Measurements from ENCODE around the gene CARD9.
"Not testable (repeated sequence)": the region's sequence is repeated elsewhere in the genome, so short reads cannot be mapped to it uniquely, and the experiment has no call there.

CARD9 gene

GRCh38 chr9:136373300-136374182 is at the start of gene CARD9:
CARD9 (minus strand) TSS chr9:136373669; CDS start chr9:136372078, 1,591 bp downstream.
- DNase-seq (ENCODE audit: low read depth): no peak

GRCh38 chr9:136422876-136423275 is 49.4 kb upstream of the CARD9 start:
- no peak for DNase-seq (ENCODE audit: low read depth)

DNA sequence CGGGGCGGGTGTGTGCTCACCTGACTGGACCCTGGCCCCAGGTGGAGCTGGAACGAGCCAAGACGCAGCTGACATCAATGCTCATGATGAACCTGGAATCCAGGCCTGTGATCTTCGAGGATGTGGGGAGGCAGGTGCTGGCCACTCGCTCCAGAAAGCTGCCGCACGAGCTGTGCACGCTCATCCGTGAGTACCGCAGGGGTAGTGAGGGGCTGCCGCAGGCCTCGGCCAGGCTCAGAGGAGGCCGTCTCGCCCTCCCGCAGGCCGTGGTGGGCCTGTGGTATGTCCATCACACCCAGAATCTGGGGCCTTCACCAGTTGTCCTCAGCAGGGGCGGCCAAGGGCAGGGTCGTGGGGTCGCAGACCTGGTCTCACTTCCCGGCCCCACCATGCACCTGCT is 48.3 kb upstream of the CARD9 start:
- no peak for DNase-seq (ENCODE audit: low read depth)

GRCh38 chr9:136419092-136419420 is 45.6 kb upstream of the CARD9 start:
- no peak for DNase-seq (ENCODE audit: low read depth)

- DNase-seq (ENCODE audit: low read depth): no peak
Measured at GRCh38 chr9:136418182-136419091, 45.0 kb upstream of the CARD9 start.

DNA sequence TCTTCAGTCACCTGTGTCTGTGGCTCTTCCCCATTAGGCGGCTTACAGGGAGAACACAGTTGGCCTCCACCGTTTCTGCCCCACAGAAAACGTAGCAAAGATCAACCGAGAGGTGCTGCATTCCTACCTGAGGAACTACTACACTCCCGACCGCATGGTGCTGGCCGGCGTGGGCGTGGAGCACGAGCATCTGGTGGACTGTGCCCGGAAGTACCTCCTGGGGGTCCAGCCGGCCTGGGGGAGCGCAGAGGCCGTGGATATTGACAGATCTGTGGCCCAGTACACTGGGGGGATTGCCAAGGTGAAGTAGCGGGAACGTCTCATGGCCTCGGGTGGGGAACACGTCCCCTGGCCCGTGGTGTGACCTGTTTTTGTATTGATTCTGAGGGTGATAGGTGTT is 43.4 kb upstream of the CARD9 start:
- DNase-seq (ENCODE audit: low read depth): no peak

- DNase-seq (ENCODE audit: low read depth): no peak
Measured at GRCh38 chr9:136416427-136416826, 43.0 kb upstream of the CARD9 start.

DNA sequence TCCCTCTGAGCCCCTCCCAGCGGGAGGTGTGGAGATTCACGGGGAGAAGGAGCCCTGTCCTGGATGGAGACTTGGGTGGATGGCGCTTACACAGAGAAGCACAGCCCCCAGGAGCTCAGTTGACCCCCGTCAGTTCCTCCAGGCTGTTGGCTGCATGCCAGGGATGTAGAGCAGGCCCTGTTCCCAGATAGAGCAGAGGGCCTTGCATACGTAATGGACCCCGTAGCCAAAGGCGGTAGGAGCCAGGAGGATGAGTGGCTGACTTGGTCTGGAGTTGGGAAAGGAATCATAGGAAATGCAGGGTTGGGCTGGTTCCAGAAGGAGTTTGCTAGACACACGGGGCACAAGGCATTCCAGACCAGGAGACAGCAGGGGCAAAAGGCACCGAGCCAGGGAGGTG is 39.5 kb upstream of the CARD9 start:
- DNase-seq (ENCODE audit: low read depth): no peak

- DNase-seq (ENCODE audit: low read depth): no peak
Measured at GRCh38 chr9:136411378-136411777, 37.9 kb upstream of the CARD9 start.

DNA sequence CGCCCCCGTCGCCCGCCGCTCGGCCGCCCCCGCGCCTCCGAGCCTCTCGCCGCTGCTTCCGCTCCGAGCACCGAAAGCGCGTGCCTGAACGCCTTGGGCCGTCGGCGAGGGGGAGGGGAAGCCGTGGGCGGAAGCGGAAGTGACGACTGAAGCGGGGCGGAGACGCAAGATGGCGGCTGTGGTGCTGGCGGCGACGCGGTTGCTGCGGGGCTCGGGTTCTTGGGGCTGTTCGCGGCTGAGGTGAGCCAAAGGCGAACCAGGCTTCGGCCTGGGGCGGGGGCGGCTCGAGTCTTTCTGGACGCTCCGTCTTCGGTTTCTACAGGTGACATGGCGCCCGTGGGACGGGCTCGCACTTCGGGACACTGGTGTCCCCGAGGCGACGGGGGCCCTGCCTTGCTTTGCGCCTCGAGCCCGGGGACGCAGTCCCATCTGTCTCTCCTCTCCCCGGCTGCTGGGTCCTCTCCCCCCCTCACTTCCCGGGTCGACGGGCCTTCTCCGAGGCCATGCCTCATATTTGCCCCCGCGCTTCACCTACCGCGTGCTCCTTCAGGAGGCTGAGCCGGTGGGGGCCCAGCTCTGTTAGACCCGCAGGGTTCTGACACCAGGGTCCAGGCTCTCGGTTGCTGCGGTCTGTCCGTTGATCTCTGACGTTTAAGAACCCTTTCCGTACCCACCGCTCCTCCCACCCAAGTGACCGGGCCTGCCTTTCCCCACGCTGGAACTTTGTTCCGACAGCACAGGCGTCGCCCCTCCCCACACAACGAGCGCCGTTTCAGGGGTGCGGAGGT is 37.2 kb upstream of the CARD9 start, which contains the start of the genes ENTR1 and PMPCA:
Gene ENTR1 (minus strand): TSS at position 115 of the 788 bp plus-strand sequence. CDS start 217 bp downstream, outside the sequence.
Gene PMPCA (plus strand): TSS at position 159 of the 788 bp plus-strand sequence. CDS start 11 bp downstream, at position 170.
- peak; percentile 94 for DNase-seq (ENCODE audit: low read depth)

GRCh38 chr9:136409557-136410455 is 36.3 kb upstream of the CARD9 start:
- no peak for DNase-seq (ENCODE audit: low read depth)

DNA sequence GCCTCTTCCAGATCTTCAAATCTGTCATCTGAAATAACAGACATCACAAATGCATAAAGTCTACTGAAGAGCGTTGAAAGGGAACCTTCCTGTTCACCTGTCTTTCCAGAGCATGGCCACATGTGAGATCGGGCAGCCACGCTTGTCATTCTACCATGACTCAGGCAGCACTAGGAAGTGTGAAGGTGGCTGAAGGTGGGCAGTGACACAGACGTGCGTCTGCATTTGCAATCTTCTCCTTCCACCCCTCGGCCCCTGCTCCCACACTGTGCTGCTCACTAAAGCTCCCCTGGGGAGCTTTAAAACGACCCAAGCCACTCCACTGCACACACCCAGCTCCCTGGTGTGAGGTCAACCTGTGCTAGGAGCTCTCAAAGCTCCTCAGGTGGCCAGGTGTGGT is 34.4 kb upstream of the CARD9 start:
- no peak for DNase-seq (ENCODE audit: low read depth)

DNA sequence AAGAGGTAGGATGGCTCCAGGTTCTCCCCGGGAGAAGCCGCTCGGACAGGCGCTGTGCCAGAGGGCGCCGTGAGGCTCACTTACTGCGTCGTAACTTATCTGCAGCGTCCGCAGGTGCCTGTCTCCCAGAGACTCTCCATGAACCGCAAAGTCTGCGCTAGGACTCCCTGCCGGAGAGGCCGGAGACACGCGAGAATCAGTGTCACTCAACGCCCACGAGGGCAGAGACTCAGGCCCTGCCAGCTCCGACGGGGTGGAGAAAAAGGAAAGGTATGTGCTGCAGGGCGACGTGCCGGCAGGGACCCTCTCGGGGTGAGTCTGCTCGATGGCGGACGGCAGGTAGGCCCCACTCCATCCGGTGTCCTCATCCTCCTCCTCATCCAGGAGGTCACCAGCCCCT is 33.6 kb upstream of the CARD9 start:
- DNase-seq (ENCODE audit: low read depth): not testable (repeated sequence)

DNA sequence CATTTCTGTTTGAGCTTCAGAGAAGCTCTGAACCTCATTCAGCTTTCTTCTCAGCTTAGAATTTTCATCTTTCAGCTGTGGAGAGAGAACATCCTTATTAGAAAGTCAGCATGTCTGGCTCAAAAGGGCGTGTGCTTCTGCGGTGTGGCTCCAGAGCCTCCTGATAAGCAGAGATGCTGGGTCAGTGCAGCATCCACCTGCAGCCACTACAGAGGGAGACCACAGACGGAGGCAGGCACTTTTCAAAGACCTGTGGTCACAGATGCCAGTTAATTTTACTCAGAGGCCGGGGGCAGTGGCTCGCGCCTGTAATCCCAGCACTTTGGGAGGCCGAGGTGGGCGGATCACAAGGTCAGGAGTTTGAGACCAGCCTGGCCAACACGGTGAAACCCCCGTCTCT is 32.4 kb upstream of the CARD9 start:
- not testable (repeated sequence) for DNase-seq (ENCODE audit: low read depth)

DNA sequence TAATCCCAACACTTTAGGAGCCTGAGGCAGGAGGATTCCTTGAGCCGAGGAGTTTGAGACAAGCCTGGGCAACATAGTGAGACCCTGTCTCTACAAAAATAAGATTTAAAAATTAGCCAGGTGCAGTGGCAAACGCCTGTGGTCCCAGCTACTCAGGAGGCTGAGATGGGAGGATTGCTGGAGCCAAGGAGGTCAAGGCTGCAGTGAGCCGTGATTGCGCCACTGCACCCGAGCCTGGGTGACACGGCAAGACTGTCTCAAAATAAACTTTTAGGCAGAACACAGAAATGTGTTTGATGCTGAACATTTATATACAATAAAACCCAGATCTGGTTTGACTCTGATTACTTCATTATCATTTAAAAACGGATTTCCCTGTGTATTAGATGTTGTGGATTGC is 32.0 kb upstream of the CARD9 start:
- DNase-seq (ENCODE audit: low read depth): no peak

GRCh38 chr9:136404801-136405136 is 31.3 kb upstream of the CARD9 start:
- DNase-seq (ENCODE audit: low read depth): no peak

- DNase-seq (ENCODE audit: low read depth): peak; percentile 15
Measured at GRCh38 chr9:136403915-136404800, 30.7 kb upstream of the CARD9 start.

DNA sequence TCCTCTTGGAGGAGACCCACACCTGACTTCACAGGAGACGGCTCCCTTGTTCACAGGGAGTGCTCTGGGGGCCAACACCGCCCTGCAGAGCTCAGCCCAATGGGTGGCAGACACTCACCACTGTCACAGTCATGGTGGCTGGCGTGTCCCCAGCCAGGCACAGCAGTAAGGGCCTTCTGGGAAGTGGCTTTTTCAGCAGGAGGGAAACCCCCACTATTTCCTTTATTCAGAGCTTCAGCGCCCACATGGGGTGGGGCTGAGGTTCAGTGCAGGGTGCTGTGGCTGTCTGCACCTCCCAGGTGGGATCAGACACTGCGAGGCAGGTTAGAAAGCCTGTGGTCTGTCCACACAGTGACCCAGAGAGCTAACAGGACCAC is 30.1 kb upstream of the CARD9 start:
- DNase-seq (ENCODE audit: low read depth): peak; percentile 47

GRCh38 chr9:136402067-136402466 is 28.6 kb upstream of the CARD9 start:
- no peak for DNase-seq (ENCODE audit: low read depth)
